HG02759 (cell line): ENCODE results near the gene GAGE13.
"Not testable (repeated sequence)": the region's sequence is repeated elsewhere in the genome, so short reads cannot be mapped to it uniquely, and the experiment has no call there.

Source experiments
- ATAC-seq: cut with Tn5 transposase; IDR thresholded peaks from one replicate; pipeline ENCODE4 v1.9.1; 2021; ENCODE audit warnings: mild to moderate bottlenecking, moderate library complexity; ENCODE audit not compliant: unreplicated experiment

Gene GAGE13

DNA sequence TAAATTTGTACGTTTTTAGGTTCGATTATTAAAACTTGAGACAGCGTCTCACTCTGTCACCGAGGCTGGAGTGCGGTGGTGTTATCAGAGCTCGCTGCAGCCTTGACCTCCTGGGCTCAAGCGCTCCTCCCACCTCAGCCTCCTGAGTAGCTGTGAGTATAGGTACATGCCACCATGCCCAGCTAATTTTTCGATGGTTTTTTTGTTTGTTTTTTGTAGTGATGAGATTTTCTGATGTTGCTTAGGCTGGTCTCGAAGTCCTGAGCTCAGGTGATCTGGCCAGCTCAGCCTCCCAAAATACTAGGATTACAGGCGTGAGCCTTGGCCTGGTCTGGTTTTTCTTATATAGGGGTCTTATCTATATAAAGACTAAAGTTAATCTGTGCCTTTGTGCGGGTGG is 961 bp upstream of the GAGE13 start:
- not testable (repeated sequence) for ATAC-seq

DNA sequence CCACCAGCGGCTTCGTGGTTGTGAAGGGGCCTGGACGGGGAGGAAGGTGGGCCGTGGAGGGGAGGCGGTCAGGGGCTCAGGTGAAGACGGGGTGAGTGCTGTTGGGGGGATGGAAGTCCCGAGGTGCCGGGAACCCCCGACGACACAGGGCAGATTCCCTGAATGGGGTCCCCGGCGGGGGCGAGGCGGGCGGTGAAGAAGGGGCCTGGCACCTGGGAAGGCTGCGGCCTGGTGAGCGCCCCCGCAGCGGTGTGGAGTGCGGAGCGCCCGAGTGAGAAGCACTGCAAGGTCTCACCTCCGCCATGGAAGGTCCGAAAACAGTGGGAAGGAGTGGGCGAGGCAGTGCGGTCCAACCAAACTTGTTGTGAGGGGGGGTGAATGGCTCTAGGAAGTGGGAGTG is 459 bp downstream of the GAGE13 start:
- not testable (repeated sequence) for ATAC-seq

DNA sequence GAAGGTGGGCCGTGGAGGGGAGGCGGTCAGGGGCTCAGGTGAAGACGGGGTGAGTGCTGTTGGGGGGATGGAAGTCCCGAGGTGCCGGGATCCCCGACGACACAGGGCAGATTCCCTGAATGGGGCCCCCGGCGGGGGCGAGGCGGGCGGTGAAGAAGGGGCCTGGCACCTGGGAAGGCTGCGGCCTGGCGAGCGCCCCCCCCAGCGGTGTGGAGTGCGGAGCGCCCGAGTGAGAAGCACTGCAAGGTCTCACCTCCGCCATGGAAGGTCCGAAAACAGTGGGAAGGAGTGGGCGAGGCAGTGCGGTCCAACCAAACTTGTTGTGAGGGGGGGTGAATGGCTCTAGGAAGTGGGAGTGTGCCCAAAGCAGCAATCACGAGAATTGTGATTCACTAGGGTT is 10.1 kb downstream of the GAGE13 start:
- ATAC-seq = not testable (repeated sequence)

DNA sequence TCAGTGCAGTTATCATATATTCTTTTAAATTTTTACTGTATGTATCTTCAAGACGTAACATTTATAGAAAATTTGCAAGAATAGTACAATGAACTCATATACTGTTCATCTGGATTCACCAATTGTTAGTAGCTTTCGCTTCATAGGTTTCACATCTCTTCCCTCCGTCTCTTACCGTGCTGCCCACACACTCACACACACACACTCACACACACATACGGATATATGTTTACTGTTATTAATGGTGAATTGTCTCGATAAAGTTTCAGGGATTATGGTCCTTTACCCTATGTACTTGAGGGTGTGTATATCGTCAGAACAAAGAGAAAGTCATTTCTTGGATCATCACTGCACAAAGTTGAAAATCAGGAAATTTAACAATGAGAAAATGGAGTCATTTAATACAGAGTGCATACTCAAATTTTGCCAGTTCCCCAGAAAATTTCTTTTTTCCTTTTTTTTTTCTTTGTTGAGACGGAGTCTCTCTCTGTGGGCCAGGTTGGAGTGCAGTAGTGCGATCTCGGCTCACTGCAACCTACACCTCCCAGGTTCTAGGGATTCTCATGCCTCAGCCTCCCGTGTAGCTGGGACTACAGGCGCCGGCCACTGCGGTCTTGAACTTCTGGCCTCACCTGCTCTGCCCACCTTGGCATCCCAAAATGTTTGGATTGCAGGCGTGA is 13.3 kb downstream of the GAGE13 start:
- ATAC-seq = not testable (repeated sequence)

DNA sequence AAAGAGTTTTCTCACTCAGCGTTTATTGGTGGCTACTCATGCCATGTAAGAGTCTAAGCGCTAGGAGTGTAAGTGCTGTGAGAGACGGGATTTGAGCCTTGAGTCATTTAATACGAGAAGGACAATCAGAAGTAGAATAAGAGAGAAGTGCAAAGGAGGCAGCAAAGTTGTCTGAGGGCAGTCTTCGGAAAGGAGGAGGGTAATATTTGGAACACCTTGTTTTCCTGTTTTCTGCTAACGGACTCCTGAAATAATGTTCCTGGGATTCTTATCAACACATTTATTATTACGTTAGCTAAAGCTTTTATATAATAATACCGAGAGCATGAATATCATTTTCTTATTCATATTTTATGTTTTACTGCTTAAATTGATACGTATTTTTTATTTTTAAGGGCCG is 14.0 kb downstream of the GAGE13 start:
- ATAC-seq = not testable (repeated sequence)

DNA sequence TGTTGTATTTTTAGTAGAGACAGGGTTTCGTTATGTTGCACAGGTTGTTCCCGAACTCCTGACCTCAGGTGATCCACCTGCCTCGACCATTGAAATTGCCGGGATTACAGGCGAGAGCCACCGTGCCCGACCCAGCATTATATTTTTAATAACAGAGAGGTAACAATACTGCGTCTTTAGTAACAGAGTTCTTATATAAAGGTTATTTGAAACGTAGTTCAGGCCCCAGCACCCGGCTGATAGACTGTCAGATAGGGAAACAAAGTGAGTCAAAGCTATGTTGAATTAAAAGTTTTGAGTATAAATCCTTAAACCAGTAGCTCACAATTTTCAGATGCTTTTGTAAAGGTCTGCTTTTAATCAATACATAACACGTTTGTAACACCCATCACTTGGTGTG is 14.8 kb downstream of the GAGE13 start:
- not testable (repeated sequence) for ATAC-seq
